ENCODE results near the gene SETX.

The SETX gene

GRCh38 chr9:132283165-132283564 lies 71.6 kb downstream of the SETX start:
- no peak for DNase-seq

- DNase-seq: no peak
Measured at GRCh38 chr9:132274861-132275260, 79.9 kb downstream of the SETX start.

- DNase-seq: peak; percentile 8
Measured at GRCh38 chr9:132269704-132270516, 84.9 kb downstream of the SETX start.

- DNase-seq: peak; percentile 49
Measured at GRCh38 chr9:132268725-132269352, 85.9 kb downstream of the SETX start.

GRCh38 chr9:132267660-132268059 lies 87.1 kb downstream of the SETX start:
- DNase-seq: no peak

- DNase-seq: no peak
Measured at GRCh38 chr9:132266017-132266416, 88.8 kb downstream of the SETX start.

GRCh38 chr9:132260846-132261245 lies 93.9 kb downstream of the SETX start:
- DNase-seq: no peak

GRCh38 chr9:132250324-132251262 lies 104.2 kb downstream of the SETX start:
- no peak for DNase-seq

GRCh38 chr9:132249690-132250089 lies 105.1 kb downstream of the SETX start:
- no peak for DNase-seq

GRCh38 chr9:132249123-132249522 lies 105.7 kb downstream of the SETX start:
- DNase-seq: no peak

GRCh38 chr9:132247942-132248341 lies 106.8 kb downstream of the SETX start:
- DNase-seq: no peak

- DNase-seq: no peak
Measured at GRCh38 chr9:132245465-132245864, 109.3 kb downstream of the SETX start.

- no peak for DNase-seq
Measured at GRCh38 chr9:132244582-132245455, 110.0 kb downstream of the SETX start.

GRCh38 chr9:132243156-132244074 lies 111.4 kb downstream of the SETX start:
- no peak for DNase-seq

GRCh38 chr9:132242621-132243155 lies 112.1 kb downstream of the SETX start:
- DNase-seq: no peak

- DNase-seq: peak; percentile 39
Measured at GRCh38 chr9:132241840-132242620, 112.8 kb downstream of the SETX start.

GRCh38 chr9:132241483-132241839 lies 113.3 kb downstream of the SETX start:
- no peak for DNase-seq

- DNase-seq: peak; percentile 98
Measured at GRCh38 chr9:132240841-132241482, 113.8 kb downstream of the SETX start.

- DNase-seq: no peak
Measured at GRCh38 chr9:132239999-132240840, 114.6 kb downstream of the SETX start.

Data from activated effector memory CD4-positive, alpha-beta T cell treated with Interleukin-2 at 50 U/mL for 16 hours (primary cell).